GM19035 (cell line): ENCODE data around the gene CENPH.
"Not testable (repeated sequence)": the region's sequence is repeated elsewhere in the genome, so short reads cannot be mapped to it uniquely, and the experiment has no call there.

Experiments used
- ATAC-seq: cut with Tn5 transposase; IDR thresholded peaks from one replicate; pipeline ENCODE4 v1.9.1; 2021; ENCODE audit not compliant: unreplicated experiment

Gene CENPH

DNA sequence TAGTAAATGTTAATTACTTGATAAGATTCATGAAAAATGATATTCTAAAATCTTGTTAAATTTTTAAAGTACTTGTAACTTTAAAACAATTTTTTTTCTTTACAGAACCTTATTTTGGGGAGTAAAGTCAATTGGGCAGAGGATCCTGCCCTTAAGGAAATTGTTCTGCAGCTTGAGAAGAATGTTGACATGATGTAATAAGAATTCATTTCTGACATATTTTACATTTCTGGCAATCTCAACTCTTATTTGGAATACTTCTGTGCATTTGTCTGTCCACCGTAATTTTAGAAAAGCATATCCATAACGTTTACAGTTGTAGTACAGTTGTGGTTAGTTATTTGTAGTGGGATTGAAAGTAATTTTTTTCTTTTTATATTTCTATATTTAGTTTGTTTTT is 20.2 kb downstream of the CENPH start:
- no peak for ATAC-seq

DNA sequence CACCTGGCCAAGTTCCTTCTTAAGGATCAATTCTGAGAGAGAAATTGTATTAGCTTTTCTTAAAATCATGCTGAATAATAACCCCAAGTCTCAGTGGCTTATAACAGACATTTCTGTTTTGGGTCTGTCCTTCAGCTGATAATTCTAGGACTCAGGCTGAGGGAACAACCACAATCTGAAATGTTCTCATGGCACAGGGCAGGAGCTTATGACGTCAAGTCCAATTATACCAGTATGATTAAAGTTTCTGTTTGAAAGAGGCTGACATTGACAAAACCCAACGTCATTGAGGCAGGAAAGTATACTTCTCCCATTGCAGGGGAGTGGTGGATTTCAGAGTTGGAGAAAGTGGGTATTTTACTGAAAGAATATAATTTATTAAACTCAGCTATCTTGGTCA is 21.8 kb downstream of the CENPH start:
- ATAC-seq = no peak

DNA sequence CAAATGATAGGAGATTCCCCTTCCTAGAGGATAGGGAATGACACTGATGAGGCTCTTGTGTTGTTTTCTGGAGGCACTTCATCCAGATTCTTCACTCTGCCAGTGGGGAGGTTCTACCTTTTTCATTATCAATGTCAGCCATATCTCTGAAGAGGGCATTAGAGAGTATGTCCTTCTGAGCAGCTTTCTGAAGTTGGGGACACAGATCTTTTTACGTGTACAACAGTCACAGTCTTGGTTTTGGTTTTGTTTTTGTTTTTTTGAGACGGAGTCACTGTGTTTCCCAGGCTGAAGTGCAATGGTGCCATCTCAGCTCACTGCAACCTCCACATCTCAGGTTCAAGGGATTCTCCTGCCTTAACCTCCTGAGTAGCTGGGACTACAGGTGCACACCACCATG is 22.6 kb downstream of the CENPH start:
- no peak for ATAC-seq

DNA sequence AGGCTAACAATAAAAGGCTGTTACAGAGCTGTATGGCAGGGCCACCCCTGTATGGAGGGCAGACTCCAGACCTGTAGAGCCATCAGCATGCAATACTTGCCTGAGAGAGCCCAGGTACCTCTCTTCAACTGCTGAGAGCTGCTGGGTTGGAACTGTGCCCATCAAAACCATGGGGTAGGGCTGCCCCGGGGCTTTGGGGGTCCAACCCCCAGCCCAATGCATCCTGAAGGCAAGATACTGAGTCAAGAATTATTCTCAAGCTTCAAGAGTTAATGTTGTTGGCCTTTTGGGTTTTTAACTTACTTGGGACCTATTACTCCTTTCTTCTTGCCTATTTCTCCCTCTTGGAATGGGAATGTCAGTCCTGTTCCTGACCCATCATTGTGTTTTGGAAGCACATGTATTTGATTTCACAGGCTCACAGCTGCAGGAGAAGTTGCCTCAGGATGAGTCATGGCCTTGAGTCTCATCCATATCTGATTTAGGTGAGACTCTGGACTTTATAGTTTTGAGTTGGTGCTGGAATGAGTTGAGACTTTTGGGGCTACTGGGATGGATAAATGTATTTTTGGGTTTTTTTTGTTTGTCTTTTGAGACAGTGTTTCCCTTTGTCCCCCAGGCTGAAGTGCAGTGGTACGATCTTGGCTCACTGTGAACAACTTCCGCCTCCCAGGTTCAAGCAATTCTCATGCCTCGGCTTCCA is 24.3 kb downstream of the CENPH start:
- no peak for ATAC-seq

DNA sequence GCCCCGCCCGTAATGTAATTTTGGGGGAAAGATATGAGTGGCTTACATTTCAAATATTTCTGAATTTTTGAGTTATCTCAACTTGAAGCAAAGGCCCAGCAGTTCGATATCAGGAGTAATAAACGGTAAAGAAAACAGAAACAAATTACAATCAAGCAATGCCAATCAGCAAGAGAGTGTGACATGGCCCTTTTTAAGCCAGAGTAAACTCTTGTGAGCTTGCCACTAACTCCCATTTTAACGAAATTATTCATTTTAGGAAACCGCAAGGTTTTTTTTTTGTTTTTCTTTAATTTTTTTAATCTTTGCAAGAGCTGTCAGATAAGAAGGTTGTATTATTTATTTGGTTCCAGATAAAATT is 27.7 kb downstream of the CENPH start:
- ATAC-seq = no peak

DNA sequence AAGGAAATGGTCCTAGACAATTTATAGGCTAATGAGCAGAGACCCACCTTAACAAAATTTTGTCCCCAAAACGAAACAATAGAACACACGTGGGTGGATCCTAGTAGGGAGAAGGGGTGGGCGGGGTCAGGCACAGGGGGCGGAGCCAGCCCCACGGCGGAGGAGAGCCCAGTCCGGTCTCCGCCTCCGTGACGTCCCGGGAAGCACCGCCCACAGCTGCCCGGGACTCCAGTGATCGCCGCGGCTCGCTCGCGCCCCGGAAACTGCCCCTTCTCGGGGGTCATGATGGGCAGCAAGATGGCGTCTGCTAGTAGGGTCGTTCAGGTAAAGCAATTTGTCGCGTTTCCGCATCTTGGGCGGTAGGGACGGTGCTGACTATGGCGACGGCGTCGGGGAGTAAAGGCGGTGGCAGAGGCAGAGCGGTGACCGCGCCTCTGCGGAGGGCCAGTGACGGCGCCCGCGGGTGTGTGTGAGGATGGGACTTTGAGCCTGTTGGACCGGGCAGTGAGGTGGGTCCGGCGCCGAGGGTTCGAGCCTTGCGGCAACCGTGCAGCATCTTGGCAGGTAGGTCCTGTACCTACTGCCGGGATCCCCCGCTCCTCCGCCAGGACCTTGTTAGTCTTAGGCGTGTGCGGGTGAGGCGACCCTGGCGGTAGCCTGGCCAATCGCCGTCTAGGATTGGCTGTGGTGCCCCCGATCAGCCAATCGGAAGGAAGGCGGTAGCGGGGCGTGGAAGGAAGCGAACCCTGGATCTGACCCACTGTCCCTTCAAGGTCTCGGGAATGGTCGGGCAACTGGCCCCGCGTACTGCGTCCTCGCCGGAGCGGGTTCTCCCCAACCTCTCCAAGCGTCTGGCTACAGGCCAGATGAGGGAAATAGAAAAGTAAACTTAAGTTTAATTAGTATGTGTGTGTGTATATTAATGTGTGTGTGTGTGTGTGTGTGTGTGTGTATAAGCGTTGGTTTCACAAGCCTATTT is 28.5 kb downstream of the CENPH start:
- peak; percentile 92 for ATAC-seq

DNA sequence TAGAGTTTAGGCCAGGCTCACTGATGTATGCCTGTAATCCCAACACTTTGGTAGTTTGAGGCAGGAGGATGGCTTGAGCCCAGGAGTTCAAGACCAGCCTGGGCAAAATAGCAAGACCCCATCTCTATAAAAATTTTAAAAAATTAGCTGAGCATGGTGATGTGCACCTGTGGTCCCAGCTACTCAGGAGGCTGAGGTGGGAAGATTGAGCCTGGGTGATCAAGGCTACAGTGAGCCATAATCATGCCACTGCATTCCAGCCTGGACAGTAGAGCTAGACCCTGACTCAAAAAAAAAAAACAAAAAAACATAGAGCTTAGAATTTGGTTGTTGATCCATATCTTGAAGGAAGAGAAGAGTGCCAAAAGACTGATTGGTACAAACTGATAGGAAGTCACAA is 30.6 kb downstream of the CENPH start:
- no peak for ATAC-seq

DNA sequence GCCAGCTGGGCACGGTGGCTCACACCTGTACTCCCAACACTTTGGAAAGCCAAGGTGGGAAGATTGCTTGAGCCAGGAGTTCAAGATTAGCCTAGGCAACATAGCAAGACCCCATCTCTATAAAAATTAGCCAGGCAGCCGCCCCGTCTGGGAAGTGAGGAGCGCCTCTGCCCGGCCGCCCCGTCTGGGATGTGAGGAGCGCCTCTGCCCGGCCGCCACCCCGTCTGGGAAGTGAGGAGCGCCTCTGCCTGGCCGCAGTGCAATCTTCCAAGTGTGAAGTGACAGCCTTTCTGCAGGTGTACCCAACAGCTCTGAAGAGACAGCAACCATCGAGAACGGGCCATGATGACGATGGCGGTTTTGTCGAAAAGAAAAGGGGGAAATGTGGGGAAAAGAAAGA is 31.0 kb downstream of the CENPH start:
- not testable (repeated sequence) for ATAC-seq

DNA sequence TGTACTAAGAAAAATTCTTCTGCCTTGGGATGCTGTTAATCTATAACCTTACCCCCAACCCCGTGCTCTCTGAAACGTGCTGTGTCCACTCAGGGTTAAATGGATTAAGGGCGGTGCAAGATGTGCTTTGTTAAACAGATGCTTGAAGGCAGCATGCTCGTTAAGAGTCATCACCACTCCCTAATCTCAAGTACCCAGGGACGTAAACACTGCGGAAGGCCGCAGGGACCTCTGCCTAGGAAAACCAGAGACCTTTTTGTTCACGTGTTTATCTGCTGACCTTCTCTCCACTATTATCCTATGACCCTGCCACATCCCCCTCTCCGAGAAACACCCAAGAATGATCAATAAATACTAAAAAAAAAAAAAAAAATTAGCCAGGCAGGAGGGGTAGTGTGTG is 31.4 kb downstream of the CENPH start:
- ATAC-seq = not testable (repeated sequence)

DNA sequence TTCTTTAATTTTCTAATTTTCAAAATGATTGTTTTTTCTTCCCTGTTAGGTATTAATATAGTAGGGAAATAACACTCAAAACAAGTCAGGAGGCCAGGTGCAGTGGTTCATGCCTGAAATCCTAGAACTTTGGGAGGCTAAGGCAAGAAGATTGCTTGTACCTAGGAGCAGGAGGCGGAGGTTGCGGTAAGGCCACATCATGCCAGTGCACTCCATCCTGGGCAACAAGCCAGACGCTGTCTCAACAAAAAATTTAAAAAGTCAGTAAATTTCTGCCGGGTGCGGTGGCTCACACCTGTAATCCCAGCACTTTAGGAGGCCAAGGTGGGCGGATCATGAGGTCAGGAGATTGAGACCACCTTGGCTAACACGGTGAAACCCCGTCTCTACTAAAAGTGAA is 35.1 kb downstream of the CENPH start:
- no peak for ATAC-seq

DNA sequence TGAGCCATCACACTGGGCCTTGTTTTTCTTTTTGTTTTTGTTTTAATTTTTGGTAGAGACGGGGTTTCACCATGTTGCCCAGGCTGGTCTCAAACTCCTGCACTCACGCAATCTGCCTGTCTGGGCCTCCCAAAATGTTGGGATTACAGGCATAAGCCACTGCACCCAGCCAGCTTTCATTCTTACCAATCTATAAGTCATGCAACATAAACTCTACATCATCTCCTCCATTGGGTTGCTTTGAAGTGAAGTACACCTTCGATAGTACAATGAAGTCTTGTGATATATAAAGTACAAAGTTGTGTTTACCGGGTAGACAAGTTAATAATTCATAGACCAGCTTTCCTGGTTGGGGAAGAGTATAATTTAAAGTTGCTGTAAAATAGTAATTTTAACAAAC is 36.5 kb downstream of the CENPH start:
- no peak for ATAC-seq

DNA sequence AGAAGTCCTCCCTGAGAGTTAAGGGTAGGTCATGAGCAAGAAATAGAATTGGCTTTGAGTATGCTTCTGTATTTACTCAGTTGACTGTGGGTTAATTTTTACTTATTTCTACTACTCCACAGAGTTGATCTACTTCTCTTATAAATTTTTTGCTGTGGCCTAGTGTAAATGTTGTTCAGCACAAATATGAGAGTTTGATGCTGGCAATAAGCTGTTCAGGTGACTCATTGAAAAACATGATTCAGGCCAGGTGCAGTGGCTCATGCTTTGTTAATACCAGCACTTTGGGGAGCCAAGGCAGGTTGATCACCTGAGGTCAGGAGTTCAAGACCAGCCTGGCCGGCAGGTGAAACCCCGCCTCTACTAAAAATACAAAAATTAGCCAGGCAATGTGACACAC is 40.8 kb downstream of the CENPH start:
- no peak for ATAC-seq

DNA sequence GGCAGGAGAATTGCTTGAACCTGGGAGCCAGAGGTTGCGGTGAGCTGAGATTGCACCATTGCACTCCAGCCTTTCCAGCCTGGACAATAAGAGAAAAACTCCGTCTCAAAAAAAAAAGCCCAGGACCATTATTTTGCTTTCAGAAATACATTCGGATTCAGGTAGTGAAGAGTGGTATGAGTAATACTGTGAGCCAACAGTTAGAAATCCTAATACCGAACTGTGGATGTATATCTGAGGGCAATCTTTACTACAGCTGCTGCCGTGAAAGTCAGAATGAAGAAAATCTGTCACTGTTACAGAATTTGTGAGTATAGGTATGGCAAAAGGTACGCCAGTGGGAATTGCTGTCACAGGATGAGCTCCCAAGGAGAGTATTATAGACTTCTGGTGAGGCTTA is 41.9 kb downstream of the CENPH start:
- no peak for ATAC-seq

DNA sequence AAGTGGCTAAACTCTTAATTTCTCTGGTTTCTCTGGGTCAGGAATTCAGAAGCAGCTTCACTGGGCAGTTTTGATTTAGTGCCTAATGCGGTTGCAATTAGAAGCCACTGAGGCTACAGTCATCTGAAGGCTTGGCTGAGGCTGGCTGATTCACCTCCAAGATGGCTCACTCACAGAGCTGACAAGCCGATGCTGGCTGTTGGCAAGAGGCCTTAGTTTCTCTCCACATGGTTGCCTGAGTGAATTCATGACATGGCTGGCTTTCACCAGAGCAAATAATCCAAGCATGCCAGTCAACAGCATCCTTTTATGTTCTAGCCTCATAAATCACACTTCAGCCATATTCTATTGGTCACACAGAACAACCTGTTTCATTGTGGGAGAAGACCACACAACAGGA is 42.5 kb downstream of the CENPH start:
- ATAC-seq = no peak

DNA sequence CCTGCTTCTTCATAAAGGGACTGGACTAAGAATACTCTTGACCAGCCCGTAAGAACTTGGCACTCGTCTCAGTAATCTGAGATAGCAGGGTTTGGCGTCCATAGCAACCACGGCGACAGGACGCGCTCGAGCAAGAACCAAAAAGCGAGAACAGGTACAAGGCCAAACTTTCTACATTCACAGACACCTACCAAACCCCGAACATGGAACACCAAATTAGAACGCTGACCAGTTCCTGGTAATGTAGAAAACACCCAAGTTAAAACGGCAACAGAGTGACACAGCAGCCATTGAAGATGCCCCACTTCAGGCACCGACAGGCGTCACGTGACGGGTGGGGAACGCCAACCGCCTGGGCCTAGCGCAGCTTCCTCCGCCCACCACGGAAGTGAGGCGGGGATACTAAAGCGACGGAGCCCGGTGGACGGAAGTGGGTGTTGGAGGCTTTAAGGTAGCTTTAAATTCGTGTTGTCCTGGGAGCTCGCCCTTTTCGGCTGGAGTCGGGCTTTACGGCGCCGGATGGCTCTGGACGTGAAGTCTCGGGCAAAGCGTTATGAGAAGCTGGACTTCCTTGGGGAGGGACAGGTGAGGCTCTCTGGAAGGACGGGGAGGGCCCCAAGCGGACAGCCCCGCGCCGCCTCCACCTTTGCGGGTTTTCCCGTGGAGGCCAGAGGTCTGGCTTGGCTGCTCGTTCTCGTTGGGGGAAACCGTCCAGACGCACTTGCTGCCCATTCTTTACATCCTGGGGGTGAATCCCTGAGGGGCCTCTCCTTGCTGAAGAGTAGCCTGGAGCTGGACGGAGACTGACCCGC is 45.3 kb downstream of the CENPH start, which contains the start of gene CDK7:
TSS of gene CDK7 (plus strand) at position 430 of the 812 bp plus-strand sequence. CDS start at position 520, 90 bp downstream.
- ATAC-seq = peak; percentile 99

DNA sequence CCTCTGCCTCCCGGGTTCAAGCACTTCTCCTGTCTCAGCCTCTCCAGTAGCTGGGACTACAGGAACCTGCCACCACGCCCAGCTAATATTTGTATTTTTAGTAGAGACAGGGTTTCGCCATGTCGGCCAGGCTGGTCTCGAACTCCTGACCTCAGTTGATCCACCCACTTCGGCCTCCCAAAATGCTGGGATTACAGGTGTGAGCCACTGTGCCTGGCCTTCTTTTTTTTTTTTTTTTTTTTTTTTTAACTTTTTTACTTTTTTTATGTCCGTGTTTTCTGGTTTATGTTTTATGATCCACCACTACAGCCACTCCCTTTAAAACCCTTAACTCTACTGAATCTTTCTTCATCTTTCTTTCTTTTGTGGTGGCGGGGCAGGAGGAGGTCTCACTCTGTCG is 47.4 kb downstream of the CENPH start:
- ATAC-seq = not testable (repeated sequence)

DNA sequence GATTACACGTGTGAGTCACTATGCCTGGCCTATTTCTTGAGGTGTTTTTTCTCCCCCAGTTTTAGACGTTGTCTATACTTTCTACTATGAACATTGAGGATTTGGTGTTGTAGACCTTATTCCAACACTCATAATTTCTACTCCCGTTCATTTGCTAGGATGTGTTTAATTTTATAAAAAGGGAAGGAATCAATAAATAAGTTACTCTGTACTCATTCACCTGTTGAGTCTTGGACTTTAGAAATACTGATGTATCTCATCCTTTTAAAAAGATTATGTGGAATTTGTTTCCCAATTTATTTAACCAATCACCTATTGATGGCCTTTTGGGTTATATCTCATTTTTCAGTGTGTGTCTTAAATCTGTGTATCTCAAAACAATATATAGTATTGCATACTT is 48.5 kb downstream of the CENPH start:
- no peak for ATAC-seq

DNA sequence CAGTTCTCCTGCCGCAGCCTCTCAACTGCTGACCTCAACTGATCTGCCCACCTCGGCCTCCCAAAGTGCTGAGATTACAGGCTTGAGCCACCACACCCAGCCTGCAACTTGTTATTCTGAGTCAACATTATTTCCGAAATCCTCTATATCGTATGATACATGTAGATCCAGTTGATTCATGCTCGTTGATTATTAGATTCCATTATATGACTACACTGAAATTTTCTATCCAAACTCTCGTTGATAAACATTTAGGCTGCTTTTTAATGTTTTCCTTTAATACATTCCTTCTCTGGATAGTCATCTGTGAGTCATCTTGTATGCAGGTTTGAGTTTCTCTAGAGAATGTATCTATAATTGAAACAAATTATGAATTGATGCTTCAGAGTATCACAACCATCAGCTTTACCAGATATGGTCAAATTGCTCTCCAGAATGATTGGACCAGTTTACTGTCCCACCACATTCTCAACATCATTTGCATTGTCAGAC is 49.4 kb downstream of the CENPH start:
- no peak for ATAC-seq

DNA sequence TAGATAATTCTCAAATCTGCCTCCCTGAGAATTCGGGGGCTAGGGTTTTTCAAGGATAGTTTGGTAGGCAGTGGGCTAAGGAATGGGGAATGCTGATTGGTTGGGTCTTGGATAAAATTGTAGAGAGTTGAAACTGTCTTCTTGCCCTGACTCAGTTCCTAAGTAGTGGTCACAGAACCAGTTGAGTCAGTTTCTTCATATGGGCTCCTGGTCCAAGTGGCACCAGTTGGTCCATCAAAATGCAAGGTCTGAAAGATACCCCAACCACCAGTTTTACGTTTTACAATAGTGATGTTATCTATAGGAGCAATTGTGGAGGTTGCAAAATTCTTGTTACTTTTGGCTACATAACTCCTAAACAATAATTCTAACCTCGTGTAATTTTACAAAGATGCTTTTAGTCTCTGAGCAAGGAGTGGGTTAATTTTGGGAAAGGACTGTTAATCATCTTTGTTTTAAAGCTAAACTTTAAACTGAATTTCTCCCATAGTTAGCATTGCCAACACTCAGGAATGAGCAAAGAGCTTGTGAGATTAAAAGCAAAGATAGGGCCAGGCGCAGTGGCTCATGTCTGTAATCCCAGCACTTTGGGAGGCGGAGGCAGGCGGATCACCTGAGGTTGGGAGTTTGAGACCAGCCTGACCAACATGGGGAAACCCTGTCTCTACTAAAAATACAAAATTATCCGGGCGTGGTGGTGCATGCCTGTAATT is 53.0 kb downstream of the CENPH start:
- ATAC-seq = no peak

DNA sequence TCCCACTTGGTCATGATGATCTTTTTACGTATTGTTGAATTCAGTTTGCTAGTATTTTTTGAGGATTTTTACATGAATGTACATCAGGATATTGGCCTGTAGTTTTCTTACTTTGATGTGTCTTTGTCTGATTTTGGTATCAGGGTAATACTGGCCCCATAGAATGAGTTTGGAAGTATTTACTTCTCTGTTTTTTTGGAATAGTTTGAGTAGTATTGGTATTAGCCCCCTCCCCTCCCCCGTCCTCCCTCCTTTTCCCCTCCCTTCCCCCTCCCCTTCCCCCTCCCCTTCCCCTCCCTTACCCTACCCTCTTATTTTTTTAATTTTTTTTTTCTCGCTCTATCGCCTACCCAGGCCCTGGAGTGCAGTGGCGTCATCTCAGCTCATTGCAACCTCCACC is 55.6 kb downstream of the CENPH start:
- ATAC-seq = no peak

DNA sequence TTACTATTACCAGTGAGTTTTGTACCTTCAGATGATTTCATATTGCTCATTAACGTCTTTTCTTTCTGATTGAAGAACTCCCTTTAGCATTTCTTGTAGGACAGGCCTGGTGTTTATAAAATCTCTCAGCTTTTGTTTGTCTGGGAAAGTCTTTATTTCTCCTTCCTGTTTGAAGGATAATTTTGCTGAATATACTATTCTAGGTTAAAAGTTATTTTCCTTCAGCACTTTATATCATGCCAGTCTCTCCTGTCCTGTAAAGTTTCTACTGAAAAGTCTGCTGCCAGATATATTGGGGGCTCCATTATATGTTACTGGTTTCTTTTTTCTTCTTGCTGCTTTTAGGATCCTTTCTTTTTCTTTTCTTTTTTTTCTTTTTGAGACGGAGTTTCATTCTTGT is 58.6 kb downstream of the CENPH start:
- ATAC-seq = no peak
